GM18505 (cell line): ENCODE results near the gene MC1R.
"Not testable (repeated sequence)": the region's sequence is repeated elsewhere in the genome, so short reads cannot be mapped to it uniquely, and the experiment has no call there.

Source experiments
- ATAC-seq: cut with Tn5 transposase; IDR thresholded peaks from one replicate; pipeline ENCODE4 v1.9.1; 2021; ENCODE audit not compliant: unreplicated experiment
- POLR2A ChIP-seq: IDR thresholded peaks from 4 replicates; pipeline ENCODE4 v1.6.1; 2011; ENCODE audit warnings: borderline replicate concordance; ENCODE audit not compliant: insufficient read depth, insufficient read length; ENCODE audit errors: extremely low read depth

Gene MC1R

GRCh38 chr16:89918453-89919347 lies at the start of gene MC1R:
TSS of gene MC1R (plus strand) at chr16:89918862. CDS start at chr16:89919259, 397 bp downstream.
- no peak for ATAC-seq
- no peak for TF ChIP-seq POLR2A

- ATAC-seq: no peak
- TF ChIP-seq POLR2A: no peak
These were observed 48.8 kb upstream of the MC1R start for GRCh38 chr16:89869911-89870310.

- TF ChIP-seq POLR2A: no peak
- ATAC-seq: no peak
These were observed 48.2 kb upstream of the MC1R start for GRCh38 chr16:89870440-89870839.

- no peak for ATAC-seq
- TF ChIP-seq POLR2A: no peak
These were observed 46.8 kb upstream of the MC1R start for GRCh38 chr16:89871895-89872294.

- peak; percentile 47 for ATAC-seq
- TF ChIP-seq POLR2A: peak; percentile 91
These were observed 45.3 kb upstream of the MC1R start, which contains the start of gene TCF25 for GRCh38 chr16:89873109-89873971. TSS of gene TCF25 (plus strand) at chr16:89873592. CDS start at chr16:89873668, 76 bp downstream.

- peak; percentile 71 for ATAC-seq
- peak; percentile 33 for TF ChIP-seq POLR2A
These were observed 44.5 kb upstream of the MC1R start for GRCh38 chr16:89873972-89874689.

- ATAC-seq: not testable (repeated sequence)
These were observed 39.5 kb upstream of the MC1R start for GRCh38 chr16:89879123-89879522.

- ATAC-seq: no peak
- no peak for TF ChIP-seq POLR2A
These were observed 37.9 kb upstream of the MC1R start for GRCh38 chr16:89880477-89881367.

- ATAC-seq: no peak
- TF ChIP-seq POLR2A: no peak
These were observed 37.3 kb upstream of the MC1R start for GRCh38 chr16:89881368-89881730.

GRCh38 chr16:89883346-89884040 lies 35.2 kb upstream of the MC1R start:
- TF ChIP-seq POLR2A: no peak
- no peak for ATAC-seq

GRCh38 chr16:89884041-89884421 lies 34.6 kb upstream of the MC1R start:
- ATAC-seq: no peak
- TF ChIP-seq POLR2A: no peak

- no peak for TF ChIP-seq POLR2A
- no peak for ATAC-seq
These were observed 31.4 kb upstream of the MC1R start for GRCh38 chr16:89887243-89887642.

- TF ChIP-seq POLR2A: no peak
- ATAC-seq: no peak
These were observed 28.5 kb upstream of the MC1R start for GRCh38 chr16:89890200-89890599.
